Testis (tissue), 3 donors: ENCODE data around the gene DLG2. TPM values are rescaled to one million over a fixed set of nuclear protein-coding genes. Genes with fewer than 3 reads are reported as not detected.

Source experiments
- DNase-seq: peaks from one replicate; pipeline ENCODE4 v3.0.0-alpha.2; 2019
- H3K27ac ChIP-seq, 2 donors: fragments of 200-600 bp; sonication (generic); one replicate each; pipeline ENCODE4 v1.5.1; 2019
- H3K27me3 ChIP-seq: fragments of 200-600 bp; sonication (generic); one replicate; pipeline ENCODE4 v1.5.1; 2019
- H3K36me3 ChIP-seq: fragments of 200-600 bp; sonication (generic); one replicate; pipeline ENCODE4 v1.5.1; 2017; ENCODE audit warnings: low read depth; ENCODE audit errors: missing control alignments
- H3K4me1 ChIP-seq: fragments of 200-600 bp; sonication (generic); one replicate; pipeline ENCODE4 v1.5.1; 2019
- H3K4me3 ChIP-seq, 2 donors: fragments of 200-600 bp; sonication (generic); one replicate each; pipeline ENCODE4 v1.5.1; 2017 to 2019
- H3K9me3 ChIP-seq: fragments of 200-600 bp; sonication (generic); one replicate; pipeline ENCODE4 v1.5.1; 2017
- CTCF ChIP-seq, 3 experiments: fragments of 450-650 bp in 2 of 3; fragments of 200-600 bp in 1 of 3; sonication (generic) in 1 of 3; IDR thresholded peaks; one replicate each; pipeline ENCODE4 v1.5.1; 2016 to 2019; ENCODE audit warnings: antibody characterized with exemption in 3 of 3, mild to moderate bottlenecking in 2 of 3, moderate library complexity in 1 of 3
- POLR2A ChIP-seq: fragments of 450-650 bp; IDR thresholded peaks from one replicate; pipeline ENCODE4 v1.6.1; 2017; ENCODE audit warnings: antibody characterized with exemption, mild to moderate bottlenecking, moderate library complexity
- WGBS, 2 donors: methylation state at CpG; one replicate each; pipeline ENCODE4 v1.1.5; 2018; 5-methylcytosine and 5-hydroxymethylcytosine counted together
- intact Hi-C: fragments of 100-400 bp; cut with DNase I; formaldehyde crosslinking; loops from one replicate; pipeline ENCODE4 v1.15.1; 2023; ENCODE audit warnings: low total_unique reads
- polyA plus RNA-seq: library from polyadenylated mRNA; stranded (reverse); fragments of 350-450 nt; fragmentation: Illumina TruSeq; extraction: RNeasy Lipid Tissue Mini Kit (QIAGEN cat#74804); gene quantifications from one replicate; pipeline ENCODE4 v1.2.3, GENCODE V29; 2014; ENCODE audit warnings: low read depth, low replicate concordance; ENCODE audit not compliant: insufficient read depth
- total RNA-seq, 2 donors: library from RNA; depleted of rRNA; stranded (reverse); fragments of >200 nt; gene quantifications; one replicate each; pipeline ENCODE4 v1.2.3, GENCODE V29; 2016

The DLG2 gene
- total and polyA plus RNA-seq, 3 donors from 2014 or later = 13.8 to 23.0 (median 14.1) TPM

- Histone ChIP-seq H3K27ac (no peak overlapping the region), H3K27me3 (no peaks in the 10 kb centered on the region), H3K9me3 (no peaks in the 10 kb centered on the region), H3K36me3 (no peaks in the 10 kb centered on the region), H3K4me1 (no peaks in the 10 kb centered on the region), H3K4me3 (no peak overlapping the region)
- DNase-seq = no peak
- no peak for TF ChIP-seq CTCF (IDR thresholded peaks at IDR 0.05)
- TF ChIP-seq POLR2A = no peak
- 85 to 93% methylated on average over 5 of the region's 5 CpGs for WGBS, 2 donors
- intact Hi-C loops = no loop called here
Observed at GRCh38 chr11:84241343-84242131, 1385.6 kb downstream of the DLG2 start.

GRCh38 chr11:84240847-84241246, 1386.3 kb downstream of the DLG2 start:
- Histone ChIP-seq H3K9me3 (no peaks in the 10 kb centered on the region), H3K27ac (no peak overlapping the region), H3K27me3 (no peaks in the 10 kb centered on the region), H3K4me1 (no peaks in the 10 kb centered on the region), H3K4me3 (no peak overlapping the region), H3K36me3 (no peaks in the 10 kb centered on the region)
- TF ChIP-seq POLR2A (no peak), CTCF (IDR thresholded peaks at IDR 0.05) (no peak)
- DNase-seq = no peak
- WGBS, 2 donors = 95 to 96% methylated on average over 1 of the region's 1 CpG
- intact Hi-C loops = no loop called here

GRCh38 chr11:84236436-84236835, 1390.7 kb downstream of the DLG2 start:
- Histone ChIP-seq H3K36me3 (no peaks in the 10 kb centered on the region), H3K4me3 (no peak overlapping the region), H3K9me3 (no peaks in the 10 kb centered on the region), H3K27me3 (no peaks in the 10 kb centered on the region), H3K27ac (no peak overlapping the region), H3K4me1 (no peaks in the 10 kb centered on the region)
- intact Hi-C loops = no loop called here
- TF ChIP-seq CTCF (IDR thresholded peaks at IDR 0.05) (no peak), POLR2A (no peak)
- no peak for DNase-seq

- DNase-seq = no peak
- H3K9me3 ChIP-seq = no peaks in the 10 kb centered on the region
- 74 to 81% methylated on average over 4 of the region's 4 CpGs for WGBS, 2 donors
- no peaks in the 10 kb centered on the region for H3K27me3 ChIP-seq
- TF ChIP-seq POLR2A (no peak), CTCF (IDR thresholded peaks at IDR 0.05) (no peak)
- intact Hi-C loops = no loop called here
- H3K4me3 ChIP-seq = no peak overlapping the region
- H3K36me3 ChIP-seq = no peaks in the 10 kb centered on the region
- H3K4me1 ChIP-seq = no peaks in the 10 kb centered on the region
- H3K27ac ChIP-seq = no peak overlapping the region
Observed at GRCh38 chr11:84234462-84235202, 1392.5 kb downstream of the DLG2 start.
